Measurements from ENCODE around the gene SLC25A39.
"Not testable (repeated sequence)": the region's sequence is repeated elsewhere in the genome, so short reads cannot be mapped to it uniquely, and the experiment has no call there.

Gene SLC25A39

DNA sequence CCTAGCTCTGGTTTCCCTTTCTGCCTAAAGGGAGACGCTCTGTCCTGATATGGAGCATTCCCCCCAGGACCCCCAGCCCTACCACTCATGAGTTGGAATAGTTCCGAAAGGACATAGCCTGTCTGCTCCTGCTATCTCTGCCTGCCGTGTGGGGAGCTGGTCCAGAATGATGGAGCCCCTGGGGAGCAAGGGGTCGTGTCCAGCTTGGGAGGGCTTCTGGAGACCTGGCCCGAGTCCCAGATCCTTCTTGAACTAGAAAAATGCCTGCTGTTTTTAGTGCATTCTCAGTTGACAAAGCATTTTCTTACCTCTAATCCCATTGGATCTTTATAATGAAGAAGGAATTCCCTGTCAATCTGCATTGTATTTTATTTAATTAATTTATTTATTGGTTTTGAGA is 11.3 kb upstream of the SLC25A39 start:
- no peak for DNase-seq (ENCODE audit: low read depth in 3 of 3, low spot score in 1 of 3)

DNA sequence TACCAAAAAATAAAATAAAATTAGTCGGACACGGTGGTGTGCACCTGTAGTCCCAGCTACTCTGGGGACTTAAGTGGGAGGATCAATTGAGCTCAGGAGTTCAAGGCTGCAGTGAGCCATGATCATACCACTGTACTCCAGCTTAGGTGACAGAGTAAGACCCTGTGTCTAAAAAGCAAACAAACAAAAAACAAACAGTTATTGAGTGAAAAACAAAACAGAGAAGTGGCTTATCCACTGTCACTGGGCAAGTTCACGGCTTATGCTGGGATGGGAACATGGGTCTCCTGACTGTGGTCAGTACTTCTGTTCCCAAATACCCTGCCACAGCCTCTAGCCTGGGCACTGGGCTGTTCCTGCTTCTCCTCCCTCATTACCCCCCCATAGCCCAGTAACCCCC is 10.9 kb upstream of the SLC25A39 start:
- no peak for DNase-seq (ENCODE audit: low read depth in 3 of 3, low spot score in 1 of 3)

DNA sequence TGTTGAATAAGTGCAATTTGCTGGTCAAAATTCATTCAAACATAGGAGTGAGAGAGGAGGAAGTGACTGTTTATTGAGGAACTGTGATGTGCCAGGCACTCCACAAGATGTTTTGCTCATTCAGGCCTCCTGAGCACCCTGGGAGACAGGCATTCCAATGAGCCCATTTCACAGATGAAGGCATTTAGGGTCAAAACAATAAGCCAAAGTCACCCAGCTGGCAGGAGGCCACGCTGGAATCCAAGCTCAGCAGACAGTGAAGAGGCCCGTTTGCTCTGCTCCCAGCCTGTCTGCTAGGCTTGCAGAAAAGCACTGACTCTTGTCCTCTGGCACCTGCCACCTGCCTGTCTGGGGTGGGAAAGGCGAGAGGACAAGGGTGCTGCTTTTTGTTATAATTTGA is 10.1 kb upstream of the SLC25A39 start:
- no peak for DNase-seq (ENCODE audit: low read depth in 3 of 3, low spot score in 1 of 3)

DNA sequence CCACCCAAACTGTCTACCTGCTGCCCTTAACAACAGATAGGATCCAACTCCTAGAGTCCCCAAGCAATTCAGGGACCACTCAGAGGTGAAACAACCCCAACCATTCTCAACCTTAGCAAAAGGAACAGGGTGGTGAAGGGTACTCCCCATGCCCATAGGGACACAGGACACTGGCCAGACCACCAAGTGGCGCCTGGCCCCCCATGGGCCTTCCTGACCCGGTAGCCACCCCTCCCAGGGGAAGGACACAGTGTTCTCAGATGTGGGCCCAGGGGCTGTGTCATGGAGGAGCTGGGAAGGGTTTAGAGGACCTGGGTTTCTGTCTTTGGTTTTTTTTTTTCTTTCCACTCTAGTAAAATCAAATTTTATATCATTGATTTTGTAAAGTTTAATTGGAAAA is 9.7 kb upstream of the SLC25A39 start:
- DNase-seq (ENCODE audit: low read depth in 3 of 3, low spot score in 1 of 3) = no peak

DNA sequence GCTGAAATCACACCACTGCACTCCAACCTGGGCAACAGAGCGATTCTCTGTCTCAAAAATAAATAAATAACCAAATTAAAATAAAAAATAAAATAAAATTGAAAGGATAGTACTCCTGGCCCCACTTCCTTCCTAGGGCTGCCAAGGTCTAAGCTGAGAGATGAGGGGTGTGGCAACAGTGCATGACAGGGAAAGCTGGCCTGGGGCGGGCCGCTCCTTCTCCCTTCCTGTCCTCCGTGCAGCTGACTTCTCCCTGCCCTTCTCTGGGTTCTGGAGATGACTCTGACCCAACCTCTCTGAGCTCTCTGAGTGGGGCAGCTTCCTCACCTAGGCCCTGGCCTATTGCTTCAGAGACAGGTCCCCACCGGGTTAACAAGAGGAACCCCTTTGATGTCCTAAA is 8.7 kb upstream of the SLC25A39 start:
- no peak for DNase-seq (ENCODE audit: low read depth in 3 of 3, low spot score in 1 of 3)

DNA sequence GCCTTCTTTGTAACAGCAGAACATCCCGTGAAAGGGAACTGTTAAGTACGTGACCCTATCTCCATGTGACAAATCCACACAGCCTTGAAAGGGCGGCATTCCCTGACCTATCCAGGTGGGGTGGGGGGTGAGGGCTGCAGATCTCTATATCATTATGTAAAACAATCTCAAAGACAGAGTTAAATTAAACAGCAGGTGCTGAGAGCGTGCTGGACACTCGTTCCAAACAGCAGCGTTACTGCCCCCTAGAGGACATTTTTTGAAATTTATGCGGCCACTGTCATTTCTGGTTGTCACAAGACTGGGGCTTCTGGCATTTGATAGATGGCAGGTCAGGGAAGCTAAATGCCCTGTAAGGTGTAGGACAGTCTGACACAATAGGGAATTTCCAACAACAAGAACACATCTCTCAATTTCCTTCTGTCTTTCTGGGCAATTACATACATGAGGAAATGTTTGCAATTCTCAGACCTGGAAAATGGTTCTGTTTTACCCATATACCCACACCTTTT is 6.7 kb upstream of the SLC25A39 start:
- DNase-seq (ENCODE audit: low read depth in 3 of 3, low spot score in 1 of 3) = peak in 1 of 3 donors; percentile 45

DNA sequence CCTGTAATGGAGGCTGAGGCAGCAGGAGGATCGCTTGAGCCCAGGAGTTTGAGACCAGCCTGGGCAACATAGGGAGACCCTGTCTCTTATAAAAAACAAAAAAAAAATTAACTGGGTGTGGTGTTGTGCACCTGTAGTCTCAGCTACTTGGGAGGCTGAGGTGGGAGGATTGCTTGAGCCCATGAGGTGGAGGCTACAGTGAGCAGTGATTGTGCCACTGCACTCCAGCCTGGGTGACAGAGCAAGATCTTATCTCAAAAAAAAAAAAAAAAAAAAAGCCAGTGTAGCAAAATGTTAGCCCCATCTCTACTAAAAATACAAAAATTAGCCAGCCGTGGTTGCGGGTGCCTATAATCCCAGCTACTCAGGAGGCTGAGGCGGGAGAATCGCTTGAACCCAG is 5.6 kb upstream of the SLC25A39 start:
- not testable (repeated sequence) for DNase-seq (ENCODE audit: low read depth in 3 of 3, low spot score in 1 of 3)

DNA sequence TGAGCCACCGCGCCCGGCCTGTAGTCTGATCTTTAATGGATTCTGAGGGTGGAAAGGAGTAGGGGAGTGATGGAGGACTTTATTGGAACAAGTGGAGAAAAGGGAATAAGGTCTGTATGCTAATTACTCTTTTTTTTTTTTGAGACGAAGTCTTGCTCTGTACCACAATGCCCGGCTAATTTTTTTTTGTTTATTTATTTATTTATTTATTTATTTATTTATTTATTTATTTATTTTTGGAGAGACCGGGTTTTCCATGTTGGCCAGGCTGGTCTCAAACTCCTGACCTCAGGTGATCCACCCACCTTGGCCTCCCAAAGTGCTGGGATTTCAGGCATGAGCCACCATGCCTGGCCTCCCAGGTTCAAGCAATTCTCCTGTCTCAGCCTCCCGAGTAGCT is 4.9 kb upstream of the SLC25A39 start:
- DNase-seq (ENCODE audit: low read depth in 3 of 3, low spot score in 1 of 3) = not testable (repeated sequence)

DNA sequence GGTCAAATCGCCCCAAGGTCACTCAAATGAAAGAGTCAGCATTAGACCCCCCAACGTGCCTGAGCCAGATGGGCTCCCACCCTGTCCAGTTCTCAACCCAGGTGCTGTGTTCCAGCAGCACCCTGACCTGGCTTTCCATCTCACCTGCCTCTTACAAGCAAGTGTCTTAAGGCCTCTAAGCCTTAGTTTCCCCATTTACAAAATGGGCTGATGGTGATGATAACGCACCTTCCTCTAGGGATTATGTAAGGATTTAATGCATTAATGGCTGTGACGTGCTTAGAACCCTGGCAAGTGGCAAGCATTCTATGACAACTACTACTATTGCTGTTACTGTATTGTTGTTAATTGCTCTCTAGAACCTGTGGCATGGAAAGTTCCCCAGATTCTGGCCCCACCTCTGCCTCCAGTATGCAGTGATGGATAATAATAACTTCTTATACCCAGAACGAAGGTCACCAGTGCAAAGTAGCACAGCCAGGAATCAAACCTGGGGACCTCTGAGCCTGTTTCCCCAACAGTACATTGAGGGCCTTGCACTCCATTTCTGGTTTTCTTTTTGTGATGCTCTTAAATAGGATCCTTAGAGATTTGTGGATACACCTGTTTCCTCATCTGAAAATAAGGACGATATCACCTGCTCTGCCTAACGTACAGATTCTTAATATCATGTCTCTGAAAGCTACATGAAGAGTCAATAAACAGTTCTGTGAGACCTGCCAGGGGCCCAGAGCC is 3.3 kb upstream of the SLC25A39 start:
- no peak for DNase-seq (ENCODE audit: low read depth in 3 of 3, low spot score in 1 of 3)

DNA sequence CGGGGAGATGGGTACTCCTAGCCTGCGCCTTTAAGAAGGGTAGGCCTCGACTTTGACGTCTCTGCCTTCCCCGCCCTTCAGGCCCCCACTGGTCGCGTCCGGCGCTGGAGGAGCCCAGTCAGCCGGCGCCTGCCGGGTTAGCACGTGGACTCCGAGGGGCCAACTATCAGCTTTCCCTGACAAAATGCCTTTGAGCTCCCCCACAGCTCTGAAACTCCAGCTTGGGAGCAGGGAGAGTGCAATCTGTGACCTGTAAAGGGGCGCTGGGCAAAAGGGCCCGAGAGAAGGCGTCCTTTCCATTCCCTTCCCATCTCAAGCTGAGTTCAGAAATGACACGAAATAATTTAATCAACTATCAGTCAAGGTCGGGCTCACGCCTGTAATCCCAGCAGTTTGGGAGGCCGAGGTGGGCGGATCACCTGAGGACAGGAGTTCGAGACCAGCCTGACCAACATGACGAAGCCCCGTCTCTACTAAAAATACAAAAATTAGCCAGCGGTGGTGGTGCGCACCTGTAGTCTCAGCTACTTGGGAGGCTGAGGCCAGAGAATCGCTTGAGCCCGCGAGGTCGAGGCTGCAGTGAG is 2.3 kb upstream of the SLC25A39 start:
- DNase-seq (ENCODE audit: low read depth in 3 of 3, low spot score in 1 of 3) = peak; percentile 80 to 93 (median 85)

DNA sequence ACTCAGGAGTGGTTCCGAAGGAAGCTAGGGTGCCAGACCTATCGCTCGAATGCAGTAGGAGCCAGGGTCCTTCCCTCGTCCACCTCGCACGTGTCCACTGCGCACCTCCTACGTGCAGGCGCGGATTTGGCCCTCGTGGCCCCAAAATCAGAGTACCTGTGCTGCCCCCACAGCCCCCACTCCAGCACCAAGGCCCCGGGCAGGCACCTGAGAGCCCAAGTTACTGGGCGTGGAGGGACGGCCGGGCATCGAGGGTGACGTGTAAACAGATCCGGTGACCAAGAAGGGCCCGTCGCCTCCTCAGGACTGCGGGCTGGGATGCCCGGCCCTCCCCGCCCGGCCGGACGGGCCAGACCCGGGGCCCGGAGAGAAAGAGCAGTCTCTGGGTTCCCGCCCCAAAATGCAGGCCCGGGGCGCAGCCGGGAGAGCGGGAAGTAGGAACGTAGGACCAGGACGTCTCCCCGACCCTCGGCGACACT is 492 bp downstream of the SLC25A39 start:
- no peak for DNase-seq (ENCODE audit: low read depth in 3 of 3, low spot score in 1 of 3)

DNA sequence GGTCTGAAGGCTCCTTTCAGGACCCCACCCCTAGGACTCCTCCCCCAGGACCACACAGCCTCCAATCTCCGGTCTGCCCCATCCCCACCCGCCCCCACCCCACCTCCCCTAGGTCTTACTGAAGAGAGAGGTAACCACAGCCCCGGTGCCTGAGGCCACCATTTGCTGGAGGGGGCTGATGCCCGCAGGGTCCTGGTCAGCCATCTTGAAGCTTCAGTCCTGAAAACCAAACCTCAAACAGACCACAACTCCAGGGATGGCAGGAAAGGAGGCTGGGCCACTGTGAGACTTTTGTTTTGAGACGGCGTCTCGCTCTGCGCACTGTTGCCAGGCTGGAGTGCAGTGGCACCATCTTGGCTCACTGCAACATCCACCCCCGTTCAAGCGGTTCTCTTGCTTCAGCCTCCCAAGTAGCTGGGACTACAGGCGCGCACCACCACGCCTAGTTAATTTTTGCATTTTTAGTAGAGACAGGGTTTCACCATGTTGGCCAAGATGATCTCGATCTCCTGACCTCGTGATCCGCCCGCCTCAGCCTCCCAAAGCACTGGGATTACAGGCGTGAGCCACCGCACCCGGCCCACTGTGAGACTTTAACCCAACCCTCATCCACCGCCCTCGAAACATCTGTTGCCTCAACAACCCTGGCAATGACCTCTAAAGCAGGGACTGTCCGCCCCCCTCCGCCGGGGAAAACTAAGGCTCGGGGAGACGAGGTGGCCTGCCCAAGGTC is 1.1 kb downstream of the SLC25A39 start:
- no peak for DNase-seq (ENCODE audit: low read depth in 3 of 3, low spot score in 1 of 3)

DNA sequence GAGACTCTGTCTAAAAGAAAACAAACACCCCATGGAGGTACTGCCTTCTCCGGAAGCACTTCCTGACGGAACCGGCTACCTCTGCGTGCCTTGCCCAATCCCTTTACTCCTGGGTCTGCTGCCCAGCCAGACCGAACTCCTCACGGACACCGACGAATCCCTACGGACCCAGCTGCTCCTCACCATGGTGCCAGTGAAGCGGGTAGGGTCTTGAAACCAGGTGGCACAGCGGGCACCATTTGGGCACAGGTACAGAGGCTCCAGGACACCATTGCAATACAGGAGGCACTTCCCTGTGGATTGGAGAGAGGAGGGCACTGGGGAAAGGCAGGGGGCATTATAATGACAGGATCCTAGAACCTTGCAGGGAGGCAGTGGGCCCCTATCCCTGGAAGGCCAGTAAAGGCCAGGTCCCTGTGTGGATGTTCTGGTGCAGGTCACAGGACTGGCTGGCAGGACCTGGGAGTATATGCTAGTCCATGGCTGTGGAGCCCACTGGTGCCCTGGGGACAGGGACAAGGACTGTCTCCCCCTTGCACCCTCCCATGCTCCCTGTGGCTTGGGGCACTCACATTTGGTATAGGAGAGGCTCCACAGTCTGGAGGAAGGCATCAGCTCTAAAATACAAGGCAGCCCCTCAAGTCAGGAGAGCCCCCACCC is 2.3 kb downstream of the SLC25A39 start:
- no peak for DNase-seq (ENCODE audit: low read depth in 3 of 3, low spot score in 1 of 3)

DNA sequence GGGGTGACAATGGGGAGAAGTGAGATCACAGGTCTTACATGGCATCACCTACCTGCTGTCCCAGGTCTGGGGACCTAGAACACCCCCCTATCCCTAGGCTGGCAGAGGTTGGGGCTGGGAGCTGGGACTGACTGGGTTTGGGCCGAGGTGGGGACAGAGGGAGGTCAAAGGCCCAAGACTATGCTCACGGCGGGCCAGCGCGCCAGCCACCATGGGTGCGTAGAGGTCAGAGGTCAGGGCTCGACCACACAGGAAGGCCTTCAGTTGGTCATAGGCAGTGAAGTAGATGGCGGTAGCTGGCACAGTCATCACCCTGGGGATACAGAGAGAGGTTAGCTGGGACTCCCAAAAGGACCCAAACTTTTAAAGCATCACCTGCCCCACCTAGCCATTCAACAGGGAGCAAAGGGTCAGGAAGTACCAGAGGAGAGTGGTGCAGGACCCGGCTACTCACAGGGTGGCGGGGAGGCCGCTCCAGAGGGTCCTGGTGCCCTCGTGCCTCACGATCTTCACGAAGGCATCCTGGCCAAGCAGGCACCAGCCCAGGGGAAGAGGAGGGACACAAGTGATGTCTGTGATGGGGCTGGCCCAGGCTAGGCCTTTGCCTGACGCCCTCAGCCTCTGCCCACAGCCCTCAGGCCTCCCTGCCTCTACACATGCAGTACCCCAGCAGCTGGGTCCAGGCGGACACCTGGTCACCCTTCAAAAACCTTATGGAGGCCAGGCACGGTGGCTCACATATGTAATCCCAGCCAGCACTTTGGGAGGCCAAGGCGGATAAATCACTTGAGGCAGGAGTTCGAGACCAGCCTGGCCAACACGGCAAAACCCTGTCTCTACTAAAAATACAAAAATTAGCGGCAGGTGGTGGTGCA is 3.1 kb downstream of the SLC25A39 start:
- DNase-seq (ENCODE audit: low read depth in 3 of 3, low spot score in 1 of 3) = no peak

DNA sequence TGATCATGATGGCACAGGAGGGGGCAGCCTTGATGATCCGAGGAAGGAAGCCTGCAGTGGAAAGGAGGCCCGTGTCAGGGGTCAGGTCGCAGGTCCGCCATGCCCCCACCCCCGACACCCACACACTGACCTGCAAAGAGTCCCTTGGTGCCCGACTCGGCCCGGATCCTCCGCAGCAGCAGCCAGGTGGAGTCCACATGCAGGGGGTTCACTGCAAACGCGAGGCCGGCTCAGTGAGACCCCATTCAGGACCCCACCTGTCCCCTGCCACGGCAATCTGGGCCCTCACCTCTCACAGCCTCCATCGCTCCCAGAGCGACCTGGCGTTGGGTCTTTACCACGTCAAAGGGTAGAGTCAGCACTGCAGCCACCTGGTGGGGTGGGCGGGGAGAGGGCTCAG is 4.6 kb downstream of the SLC25A39 start:
- no peak for DNase-seq (ENCODE audit: low read depth in 3 of 3, low spot score in 1 of 3)

DNA sequence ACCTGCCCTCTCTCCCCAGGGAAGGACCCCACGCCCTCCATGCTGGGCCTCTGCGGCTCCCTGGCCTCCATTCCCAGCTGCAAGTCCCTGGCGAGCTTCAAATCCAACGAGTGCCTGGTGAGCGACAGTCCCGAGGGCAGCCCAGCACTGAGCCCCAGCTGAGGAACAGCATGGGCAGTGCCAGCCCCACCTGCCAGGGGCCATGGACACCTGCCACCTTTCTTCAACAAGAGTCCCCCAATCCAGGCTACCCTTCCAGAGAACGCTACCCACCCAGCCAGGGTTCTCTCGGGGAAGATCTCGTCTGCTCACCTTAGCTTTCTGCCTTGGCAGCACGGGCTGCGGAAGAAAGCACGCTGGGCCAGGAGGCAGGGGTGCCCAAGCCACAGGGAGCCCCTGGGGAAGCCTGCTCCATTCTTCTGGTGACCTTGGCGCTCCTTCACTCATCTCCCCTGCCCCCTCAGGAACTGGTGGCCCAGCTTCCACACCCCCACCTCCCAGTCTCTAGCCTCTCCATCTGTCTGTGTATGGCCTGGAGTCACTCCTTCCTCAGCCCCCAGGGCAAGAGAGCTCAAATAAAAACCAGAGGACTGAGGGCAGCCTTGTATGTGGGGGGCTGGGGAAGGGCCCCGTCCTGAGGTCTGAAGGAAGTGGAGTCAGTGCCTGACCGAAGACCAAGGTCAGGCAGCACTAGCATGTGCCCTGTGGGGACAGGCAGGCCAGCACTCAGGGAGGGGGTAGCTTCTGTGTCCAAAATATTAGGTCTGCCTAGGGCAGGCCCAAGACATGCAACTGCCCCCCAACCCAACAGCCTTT is 6.3 kb downstream of the SLC25A39 start:
- no peak for DNase-seq (ENCODE audit: low read depth in 3 of 3, low spot score in 1 of 3)

DNA sequence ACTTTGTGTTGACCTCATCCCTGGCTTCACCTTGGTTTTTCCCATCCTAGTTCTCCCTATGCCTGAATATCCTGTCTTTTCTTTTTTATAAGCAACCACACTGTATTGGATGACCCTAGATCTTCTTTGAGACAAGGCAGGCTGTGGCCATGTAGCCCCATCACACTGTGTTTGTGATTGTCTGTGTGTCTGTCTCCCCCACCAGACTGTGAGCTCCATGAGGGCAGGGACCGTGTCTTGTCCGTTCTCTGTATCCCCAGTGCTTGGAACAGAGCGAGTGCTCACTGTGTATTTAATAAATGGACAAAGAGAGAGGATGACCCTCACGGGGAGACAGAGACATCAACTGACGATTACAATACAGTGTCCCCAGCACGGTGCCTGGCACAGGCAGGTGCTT is 7.1 kb downstream of the SLC25A39 start:
- no peak for DNase-seq (ENCODE audit: low read depth in 3 of 3, low spot score in 1 of 3)

DNA sequence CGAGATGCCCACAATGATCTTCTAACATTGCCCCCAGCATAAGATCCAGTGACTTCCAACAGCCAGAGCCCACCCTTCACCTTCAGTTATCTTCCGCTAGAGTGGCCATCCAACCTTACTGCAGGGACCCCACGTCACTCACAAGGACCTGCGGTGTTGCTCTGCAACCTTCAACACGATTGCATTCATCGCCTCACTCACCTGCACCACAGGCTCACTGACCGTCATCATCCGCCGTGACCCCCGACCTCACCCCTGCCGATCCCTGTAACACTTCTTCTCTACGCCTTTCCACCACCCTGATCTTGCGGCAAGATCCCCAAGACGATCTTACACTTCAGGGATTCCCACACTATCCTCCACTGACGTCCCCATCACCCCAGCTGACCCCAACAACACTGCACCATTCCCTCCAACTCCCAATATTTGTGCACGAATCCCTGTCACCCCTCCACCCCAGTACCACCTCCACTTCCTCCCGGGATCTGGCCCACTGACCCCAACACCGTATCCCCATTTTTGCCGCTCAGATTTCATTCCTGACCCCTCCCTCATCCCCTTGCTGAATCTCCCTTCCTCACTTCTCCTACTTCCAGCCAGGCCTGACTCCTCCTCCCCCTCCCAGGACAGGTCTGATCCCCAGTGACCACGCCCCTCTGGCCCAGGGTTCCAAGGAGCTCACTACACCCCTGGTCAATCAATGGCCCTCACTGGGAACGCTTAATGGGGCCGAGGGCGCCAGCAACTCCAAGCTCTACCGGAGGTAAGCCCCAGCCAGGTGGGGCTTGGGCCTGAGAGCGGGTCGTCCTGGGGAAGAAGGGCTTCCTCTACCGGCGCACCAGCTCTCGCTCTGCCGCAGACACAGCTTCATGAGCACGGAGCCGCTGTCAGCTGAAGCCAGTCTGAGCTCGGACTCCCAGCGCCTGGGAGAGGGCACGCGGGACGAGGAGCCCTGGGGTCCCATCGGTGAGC is 8.6 kb downstream of the SLC25A39 start:
- no peak for DNase-seq (ENCODE audit: low read depth in 3 of 3, low spot score in 1 of 3)

Measured in stimulated activated CD4-positive, alpha-beta T cell treated with anti-CD3 and anti-CD28 coated beads, TNF-alpha, amount 100 ng/mL, for 1 hour (primary cell).